ENCODE data around the gene DRD3.

DNA sequence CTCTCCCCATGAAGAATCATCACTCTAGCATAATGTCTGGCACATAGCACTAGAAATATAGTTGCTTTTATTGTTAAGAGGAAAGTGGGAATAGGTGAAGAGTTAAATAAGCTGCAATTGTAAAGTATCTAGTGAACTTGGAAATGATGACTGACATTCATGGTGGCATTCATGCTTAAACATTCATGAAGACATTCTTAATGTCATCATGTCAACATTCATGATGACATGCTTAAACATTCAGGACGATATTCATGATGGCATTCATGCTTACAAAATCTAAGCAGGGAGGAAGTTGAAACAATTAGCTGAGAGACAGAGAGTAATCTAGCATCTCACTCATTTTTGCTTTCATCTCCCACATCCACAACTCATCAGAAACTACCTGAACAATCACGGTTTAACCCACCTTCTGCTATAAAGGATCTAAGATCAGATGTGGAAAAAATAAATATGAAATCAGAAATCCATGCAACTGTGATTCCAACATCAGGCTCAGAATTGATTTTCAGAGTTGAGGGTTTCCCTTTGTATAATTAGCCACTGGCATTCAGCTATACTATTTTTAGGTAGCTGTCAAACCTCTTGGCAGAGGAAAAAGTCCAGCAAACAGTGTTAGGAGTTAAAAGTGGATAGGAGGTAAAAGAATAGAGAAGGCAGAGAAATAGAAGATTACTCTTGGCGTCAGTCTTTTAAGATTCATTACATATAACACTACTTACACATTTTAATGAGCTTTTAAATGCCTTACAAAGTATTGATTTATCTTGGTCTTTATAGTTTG lies 3.5 kb downstream of the DRD3 start:
- no peak for TF ChIP-seq POLR2A (IDR thresholded peaks at IDR 0.05)
- TF ChIP-seq, protein P1, sequence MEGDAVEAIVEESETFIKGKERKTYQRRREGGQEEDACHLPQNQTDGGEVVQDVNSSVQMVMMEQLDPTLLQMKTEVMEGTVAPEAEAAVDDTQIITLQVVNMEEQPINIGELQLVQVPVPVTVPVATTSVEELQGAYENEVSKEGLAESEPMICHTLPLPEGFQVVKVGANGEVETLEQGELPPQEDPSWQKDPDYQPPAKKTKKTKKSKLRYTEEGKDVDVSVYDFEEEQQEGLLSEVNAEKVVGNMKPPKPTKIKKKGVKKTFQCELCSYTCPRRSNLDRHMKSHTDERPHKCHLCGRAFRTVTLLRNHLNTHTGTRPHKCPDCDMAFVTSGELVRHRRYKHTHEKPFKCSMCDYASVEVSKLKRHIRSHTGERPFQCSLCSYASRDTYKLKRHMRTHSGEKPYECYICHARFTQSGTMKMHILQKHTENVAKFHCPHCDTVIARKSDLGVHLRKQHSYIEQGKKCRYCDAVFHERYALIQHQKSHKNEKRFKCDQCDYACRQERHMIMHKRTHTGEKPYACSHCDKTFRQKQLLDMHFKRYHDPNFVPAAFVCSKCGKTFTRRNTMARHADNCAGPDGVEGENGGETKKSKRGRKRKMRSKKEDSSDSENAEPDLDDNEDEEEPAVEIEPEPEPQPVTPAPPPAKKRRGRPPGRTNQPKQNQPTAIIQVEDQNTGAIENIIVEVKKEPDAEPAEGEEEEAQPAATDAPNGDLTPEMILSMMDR (IDR thresholded peaks at IDR 0.05) = no peak
